Measurements from ENCODE around the gene PSAPL1.

PSAPL1 gene

DNA sequence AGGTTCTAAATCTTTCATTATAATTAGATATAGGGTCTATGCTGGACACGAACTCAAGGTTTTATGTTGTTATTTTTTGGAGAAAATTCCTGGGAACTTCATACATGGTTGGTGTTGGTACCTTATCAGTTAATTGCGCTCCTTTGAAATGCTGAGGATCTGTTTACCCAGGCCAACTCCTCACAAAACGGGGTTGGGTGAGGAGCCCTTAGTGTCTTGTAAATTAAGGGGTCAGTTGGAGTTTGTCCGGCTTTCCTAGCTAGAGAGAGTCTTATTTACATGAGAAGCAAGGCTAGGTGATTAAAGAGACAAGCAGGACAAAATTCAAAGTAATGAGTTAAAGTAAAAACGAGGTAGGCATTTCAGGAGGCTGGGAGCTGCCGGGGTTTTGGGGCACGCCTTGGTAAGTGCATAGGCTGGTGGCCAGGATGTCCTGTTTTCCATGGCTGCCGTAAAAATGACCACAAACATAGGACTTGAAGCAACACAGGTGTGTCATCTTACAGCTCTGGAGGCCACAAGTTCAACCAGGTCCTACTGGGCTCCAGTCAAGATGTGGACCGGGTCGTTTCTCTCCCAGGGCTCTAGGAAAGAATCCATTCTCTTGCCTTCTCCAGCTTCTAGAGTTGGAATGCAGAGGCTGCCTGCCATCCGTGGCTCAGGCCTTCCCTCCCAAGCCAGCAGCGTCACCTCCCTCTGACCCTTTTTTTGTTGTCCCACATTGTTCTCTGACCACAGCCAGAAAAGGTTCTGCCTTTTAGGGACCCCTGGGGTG lies 19.8 kb downstream of the PSAPL1 start:
- H3K36me3 ChIP-seq (replicated peaks) = no peaks in the 10 kb centered on the region
- TF ChIP-seq, protein P1, sequence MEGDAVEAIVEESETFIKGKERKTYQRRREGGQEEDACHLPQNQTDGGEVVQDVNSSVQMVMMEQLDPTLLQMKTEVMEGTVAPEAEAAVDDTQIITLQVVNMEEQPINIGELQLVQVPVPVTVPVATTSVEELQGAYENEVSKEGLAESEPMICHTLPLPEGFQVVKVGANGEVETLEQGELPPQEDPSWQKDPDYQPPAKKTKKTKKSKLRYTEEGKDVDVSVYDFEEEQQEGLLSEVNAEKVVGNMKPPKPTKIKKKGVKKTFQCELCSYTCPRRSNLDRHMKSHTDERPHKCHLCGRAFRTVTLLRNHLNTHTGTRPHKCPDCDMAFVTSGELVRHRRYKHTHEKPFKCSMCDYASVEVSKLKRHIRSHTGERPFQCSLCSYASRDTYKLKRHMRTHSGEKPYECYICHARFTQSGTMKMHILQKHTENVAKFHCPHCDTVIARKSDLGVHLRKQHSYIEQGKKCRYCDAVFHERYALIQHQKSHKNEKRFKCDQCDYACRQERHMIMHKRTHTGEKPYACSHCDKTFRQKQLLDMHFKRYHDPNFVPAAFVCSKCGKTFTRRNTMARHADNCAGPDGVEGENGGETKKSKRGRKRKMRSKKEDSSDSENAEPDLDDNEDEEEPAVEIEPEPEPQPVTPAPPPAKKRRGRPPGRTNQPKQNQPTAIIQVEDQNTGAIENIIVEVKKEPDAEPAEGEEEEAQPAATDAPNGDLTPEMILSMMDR (IDR thresholded peaks at IDR 0.05; ENCODE audit: low read depth, low read length, missing control alignments) = no peak
- peaks cover 12% of the 10 kb centered on the region for H3K27me3 ChIP-seq (replicated peaks)
- no peak overlapping the region for H3K4me3 ChIP-seq (ENCODE audit: low read depth, low read length)
- no peak overlapping the region for H3K27ac ChIP-seq
- in situ Hi-C loops (cut with HindIII; ENCODE audit: low pct_ligation_motif_present, low sequenced_read_pairs) = no loop called here
- no peak for DNase-seq

DNA sequence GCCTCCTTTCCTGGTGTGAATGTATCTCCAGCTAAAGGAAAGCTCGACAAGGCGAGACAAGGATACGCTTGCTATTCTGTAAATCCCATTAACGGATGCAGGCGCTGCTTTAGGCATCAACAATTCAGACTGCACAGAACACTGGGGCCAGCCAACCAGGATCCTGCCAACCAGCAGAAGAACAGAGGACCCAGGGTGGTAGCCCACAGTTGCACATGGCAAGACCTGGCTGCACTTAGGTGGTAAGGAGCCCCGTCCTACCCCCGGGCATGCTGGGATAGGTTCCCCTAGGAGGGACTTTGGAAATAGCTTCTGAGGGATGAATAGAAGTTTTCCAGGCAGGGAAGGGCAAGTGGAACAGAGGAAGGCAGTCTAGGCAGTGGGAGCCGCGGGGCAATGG lies 20.7 kb downstream of the PSAPL1 start:
- in situ Hi-C loops (cut with HindIII; ENCODE audit: low pct_ligation_motif_present, low sequenced_read_pairs) = no loop called here
- no peaks in the 10 kb centered on the region for H3K36me3 ChIP-seq (replicated peaks)
- H3K4me3 ChIP-seq (ENCODE audit: low read depth, low read length) = no peak overlapping the region
- H3K27me3 ChIP-seq (replicated peaks) = peaks cover 13% of the 10 kb centered on the region
- no peak for DNase-seq
- no peak overlapping the region for H3K27ac ChIP-seq
- TF ChIP-seq, protein P1 (IDR thresholded peaks at IDR 0.05; ENCODE audit: low read depth, low read length, missing control alignments) = no peak

DNA sequence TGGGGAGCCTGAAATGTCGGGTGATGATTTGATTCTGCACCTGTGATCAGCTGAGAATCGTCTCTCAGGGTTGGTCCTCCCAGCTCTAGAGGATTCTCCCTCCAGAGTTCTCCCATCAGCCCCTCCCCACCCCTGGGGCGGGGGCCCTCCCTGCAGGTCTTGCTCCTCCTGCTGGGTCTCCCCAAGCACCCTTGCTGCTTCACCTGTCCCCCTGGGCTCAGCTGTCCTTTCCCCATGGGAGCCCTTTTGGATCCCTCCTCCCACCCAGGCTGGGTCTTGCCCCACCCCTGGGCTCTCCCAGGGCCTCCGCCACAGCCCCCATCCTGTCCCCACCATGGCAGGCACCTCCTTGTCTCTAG lies 22.2 kb downstream of the PSAPL1 start:
- Histone ChIP-seq H3K4me3 (ENCODE audit: low read depth, low read length) (no peak overlapping the region), H3K27ac (no peak overlapping the region), H3K36me3 (replicated peaks) (no peaks in the 10 kb centered on the region), H3K27me3 (replicated peaks) (peaks cover 13% of the 10 kb centered on the region)
- DNase-seq = no peak
- TF ChIP-seq, protein P1 (IDR thresholded peaks at IDR 0.05; ENCODE audit: low read depth, low read length, missing control alignments) = no peak
- in situ Hi-C loops (cut with HindIII; ENCODE audit: low pct_ligation_motif_present, low sequenced_read_pairs) = no loop called here

DNA sequence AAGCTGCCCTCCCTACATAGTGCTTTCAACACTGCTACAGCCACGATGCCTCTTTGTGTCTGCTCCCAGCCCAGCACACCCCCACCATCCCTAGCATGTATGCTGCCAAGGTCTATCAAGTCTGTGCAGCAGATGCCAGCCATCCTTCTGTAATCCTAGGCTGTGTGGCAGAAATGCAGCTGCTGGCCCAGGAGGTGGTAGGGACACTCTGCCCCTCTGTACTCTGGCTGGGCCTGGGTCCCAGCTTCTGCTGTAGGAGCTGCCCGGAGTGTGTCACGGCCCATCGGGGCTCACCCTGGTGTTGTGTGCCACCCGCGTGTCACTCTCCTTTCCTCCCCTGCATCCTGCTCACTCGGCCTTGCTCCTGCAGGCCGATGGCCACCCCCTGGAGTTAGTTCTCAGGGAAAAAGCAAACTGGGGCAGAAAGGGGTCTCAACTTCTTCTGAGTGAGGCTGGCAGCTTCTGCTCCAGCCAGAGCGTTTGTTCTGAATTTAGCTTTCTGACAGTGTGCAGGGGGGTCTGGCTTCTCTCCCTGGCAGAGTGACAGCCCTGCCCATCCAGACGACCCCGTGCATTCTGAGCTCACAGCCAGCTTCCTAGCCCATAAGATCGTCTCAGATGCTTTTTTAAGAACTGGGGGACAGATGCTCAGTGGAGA lies 22.7 kb downstream of the PSAPL1 start:
- TF ChIP-seq, protein P1 (IDR thresholded peaks at IDR 0.05; ENCODE audit: low read depth, low read length, missing control alignments) = no peak
- Histone ChIP-seq H3K27me3 (replicated peaks) (peaks cover 13% of the 10 kb centered on the region), H3K4me3 (ENCODE audit: low read depth, low read length) (no peak overlapping the region), H3K27ac (no peak overlapping the region), H3K36me3 (replicated peaks) (no peaks in the 10 kb centered on the region)
- no peak for DNase-seq
- in situ Hi-C loops (cut with HindIII; ENCODE audit: low pct_ligation_motif_present, low sequenced_read_pairs) = no loop called here

DNA sequence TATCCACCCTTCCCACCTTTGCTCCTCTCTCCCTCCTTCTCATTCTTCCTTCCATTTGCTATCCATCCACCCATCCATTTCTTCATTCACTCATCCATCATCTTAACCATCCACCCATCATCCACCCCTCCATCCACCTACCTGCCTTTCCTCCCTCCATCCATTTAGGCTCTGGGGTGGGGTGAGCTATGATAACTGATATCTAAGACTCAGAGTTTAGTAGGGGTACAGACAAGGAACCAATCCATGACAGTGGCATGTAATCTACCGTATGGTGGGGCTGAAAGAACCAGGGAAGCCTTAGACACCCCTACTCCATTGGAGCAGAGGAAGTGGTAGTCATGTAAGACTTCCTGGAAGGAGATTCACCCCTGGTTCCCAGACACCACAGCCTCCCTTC lies 23.2 kb downstream of the PSAPL1 start:
- TF ChIP-seq, protein P1 (IDR thresholded peaks at IDR 0.05; ENCODE audit: low read depth, low read length, missing control alignments) = no peak
- no peak overlapping the region for H3K4me3 ChIP-seq (ENCODE audit: low read depth, low read length)
- in situ Hi-C loops (cut with HindIII; ENCODE audit: low pct_ligation_motif_present, low sequenced_read_pairs) = no loop called here
- H3K36me3 ChIP-seq (replicated peaks) = no peaks in the 10 kb centered on the region
- H3K27me3 ChIP-seq (replicated peaks) = peaks cover 13% of the 10 kb centered on the region
- H3K27ac ChIP-seq = no peak overlapping the region
- DNase-seq = no peak
